Brain microvascular endothelial cell (primary cell): ENCODE measurements around the gene PGM2.
A peak's percentile ranks its signal among the peaks of the same experiment; 100 is the strongest.

Source experiments
- DNase-seq: peaks from one replicate; pipeline ENCODE4 v3.0.0-alpha.2; 2020
- H3K27ac ChIP-seq: fragments of 250-450 bp; sonication (Bioruptor Pico); 2 replicates; pipeline ENCODE4 v1.5.1; 2020; ENCODE audit warnings: mild to moderate bottlenecking, moderate library complexity
- H3K27me3 ChIP-seq: fragments of 250-450 bp; sonication (Bioruptor Pico); replicated peaks from 2 replicates; pipeline ENCODE4 v1.5.1; 2020; ENCODE audit warnings: mild to moderate bottlenecking
- H3K36me3 ChIP-seq: fragments of 250-450 bp; sonication (Bioruptor Pico); replicated peaks from 2 replicates; pipeline ENCODE4 v1.5.1; 2020; ENCODE audit warnings: mild to moderate bottlenecking
- H3K4me3 ChIP-seq: 2 replicates; pipeline ENCODE4 v1.5.1; 2011; ENCODE audit warnings: low read depth, mild to moderate bottlenecking, control low read depth, low read length, moderate library complexity
- in situ Hi-C: cut with HindIII; loops from 2 replicates; pipeline ENCODE4 v1.10.0; 2017; ENCODE audit warnings: low sequenced_read_pairs, low pct_ligation_motif_present
- TF ChIP-seq, protein P1 (sequence below): IDR thresholded peaks from 2 replicates; pipeline ENCODE4 v1.5.1; 2011; ENCODE audit warnings: low read depth, mild to moderate bottlenecking, moderate library complexity, low read length, control low read depth, inconsistent platforms; ENCODE audit errors: missing control alignments

Gene PGM2

DNA sequence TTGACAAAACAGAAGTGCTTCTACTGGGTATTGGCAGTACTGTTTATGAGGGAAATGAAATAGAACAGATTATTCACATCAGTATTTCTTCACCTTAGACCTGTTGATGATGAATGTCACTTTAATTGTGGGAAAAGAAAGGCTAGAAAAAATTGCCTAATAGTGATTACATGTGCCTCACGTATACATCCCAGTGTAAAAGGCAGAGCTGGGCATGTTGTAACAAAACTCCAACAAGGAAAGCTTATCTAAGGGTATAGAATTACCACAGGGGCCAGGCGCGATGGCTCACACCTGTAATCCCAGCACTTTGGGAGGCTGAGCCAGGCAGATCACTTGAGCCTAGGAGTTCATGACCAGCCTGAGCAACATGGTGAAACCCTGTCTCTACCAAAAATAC is 4.2 kb downstream of the PGM2 start:
- DNase-seq, result no peak
- Histone ChIP-seq H3K36me3 (peaks cover 42% of the 10 kb centered on the region), H3K27ac (no peak overlapping the region), H3K4me3 (no peak overlapping the region), H3K27me3 (no peaks in the 10 kb centered on the region)
- in situ Hi-C loops, result no loop called here
- TF ChIP-seq, protein P1, sequence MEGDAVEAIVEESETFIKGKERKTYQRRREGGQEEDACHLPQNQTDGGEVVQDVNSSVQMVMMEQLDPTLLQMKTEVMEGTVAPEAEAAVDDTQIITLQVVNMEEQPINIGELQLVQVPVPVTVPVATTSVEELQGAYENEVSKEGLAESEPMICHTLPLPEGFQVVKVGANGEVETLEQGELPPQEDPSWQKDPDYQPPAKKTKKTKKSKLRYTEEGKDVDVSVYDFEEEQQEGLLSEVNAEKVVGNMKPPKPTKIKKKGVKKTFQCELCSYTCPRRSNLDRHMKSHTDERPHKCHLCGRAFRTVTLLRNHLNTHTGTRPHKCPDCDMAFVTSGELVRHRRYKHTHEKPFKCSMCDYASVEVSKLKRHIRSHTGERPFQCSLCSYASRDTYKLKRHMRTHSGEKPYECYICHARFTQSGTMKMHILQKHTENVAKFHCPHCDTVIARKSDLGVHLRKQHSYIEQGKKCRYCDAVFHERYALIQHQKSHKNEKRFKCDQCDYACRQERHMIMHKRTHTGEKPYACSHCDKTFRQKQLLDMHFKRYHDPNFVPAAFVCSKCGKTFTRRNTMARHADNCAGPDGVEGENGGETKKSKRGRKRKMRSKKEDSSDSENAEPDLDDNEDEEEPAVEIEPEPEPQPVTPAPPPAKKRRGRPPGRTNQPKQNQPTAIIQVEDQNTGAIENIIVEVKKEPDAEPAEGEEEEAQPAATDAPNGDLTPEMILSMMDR, result no peak

DNA sequence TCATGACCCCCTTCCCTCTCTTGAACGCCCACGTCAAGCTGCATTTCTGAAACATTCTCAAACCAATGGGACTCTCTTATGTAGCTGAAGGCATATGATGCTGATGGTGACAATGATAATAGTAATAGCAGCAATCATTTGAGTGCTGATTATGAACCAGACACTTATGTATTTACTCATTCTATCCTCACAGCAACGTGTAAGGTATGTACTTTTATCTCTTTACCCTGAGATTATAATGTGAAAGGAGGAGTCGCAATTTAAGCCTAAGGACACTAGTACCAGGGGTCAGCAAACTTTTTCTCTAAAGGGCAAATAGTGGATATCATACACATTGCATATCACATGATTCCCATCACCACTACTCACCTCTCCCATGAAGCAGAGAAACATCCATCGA is 8.5 kb downstream of the PGM2 start:
- Histone ChIP-seq H3K27ac (no peak overlapping the region), H3K27me3 (no peaks in the 10 kb centered on the region), H3K4me3 (no peak overlapping the region), H3K36me3 (peaks cover 65% of the 10 kb centered on the region)
- TF ChIP-seq, protein P1, result no peak
- no peak for DNase-seq
- in situ Hi-C loops, result no loop called here

DNA sequence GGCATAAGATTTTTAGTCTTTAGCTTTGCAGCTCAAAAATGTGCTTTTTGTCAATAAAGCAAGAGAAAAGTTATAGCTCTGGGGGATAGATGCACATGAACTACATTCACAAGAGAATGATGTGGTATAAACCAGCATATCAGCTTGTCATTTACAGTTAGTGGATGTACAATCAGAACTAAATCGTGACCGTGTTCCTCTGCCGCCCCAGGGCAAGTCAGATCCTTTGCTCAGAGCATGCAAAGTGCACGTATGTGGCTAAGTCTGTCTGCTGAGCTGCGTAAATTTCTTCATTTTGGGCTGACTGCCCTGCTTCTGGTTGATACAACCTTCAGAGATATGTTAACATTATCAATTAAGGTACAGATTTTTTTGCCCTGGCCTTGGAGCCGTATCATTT is 9.3 kb downstream of the PGM2 start:
- TF ChIP-seq, protein P1, result no peak
- Histone ChIP-seq H3K27ac (no peak overlapping the region), H3K36me3 (peaks cover 64% of the 10 kb centered on the region), H3K27me3 (no peaks in the 10 kb centered on the region), H3K4me3 (no peak overlapping the region)
- in situ Hi-C loops, result no loop called here
- no peak for DNase-seq

DNA sequence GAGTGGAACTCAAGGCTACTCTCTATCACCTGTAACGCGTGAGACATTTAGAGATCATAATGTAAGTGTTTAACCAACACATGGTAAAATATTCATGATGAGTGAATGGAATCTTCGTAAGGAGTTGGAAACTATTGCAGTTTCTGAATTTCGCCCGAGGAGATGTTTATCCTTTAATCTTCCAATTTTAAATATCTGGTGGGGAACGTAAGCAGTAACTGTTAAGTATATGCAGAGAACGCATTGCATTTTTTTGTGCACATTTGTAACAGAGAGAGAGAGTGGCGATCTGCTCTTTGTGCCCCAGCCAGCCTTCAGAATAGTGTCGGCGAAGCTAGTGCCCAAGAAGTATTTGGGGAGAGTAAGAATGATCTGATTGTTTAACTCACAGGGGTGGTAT is 9.8 kb downstream of the PGM2 start:
- Histone ChIP-seq H3K4me3 (no peak overlapping the region), H3K36me3 (peaks cover 64% of the 10 kb centered on the region), H3K27ac (no peak overlapping the region), H3K27me3 (no peaks in the 10 kb centered on the region)
- TF ChIP-seq, protein P1, result no peak
- DNase-seq, result no peak
- in situ Hi-C loops, result no loop called here

DNA sequence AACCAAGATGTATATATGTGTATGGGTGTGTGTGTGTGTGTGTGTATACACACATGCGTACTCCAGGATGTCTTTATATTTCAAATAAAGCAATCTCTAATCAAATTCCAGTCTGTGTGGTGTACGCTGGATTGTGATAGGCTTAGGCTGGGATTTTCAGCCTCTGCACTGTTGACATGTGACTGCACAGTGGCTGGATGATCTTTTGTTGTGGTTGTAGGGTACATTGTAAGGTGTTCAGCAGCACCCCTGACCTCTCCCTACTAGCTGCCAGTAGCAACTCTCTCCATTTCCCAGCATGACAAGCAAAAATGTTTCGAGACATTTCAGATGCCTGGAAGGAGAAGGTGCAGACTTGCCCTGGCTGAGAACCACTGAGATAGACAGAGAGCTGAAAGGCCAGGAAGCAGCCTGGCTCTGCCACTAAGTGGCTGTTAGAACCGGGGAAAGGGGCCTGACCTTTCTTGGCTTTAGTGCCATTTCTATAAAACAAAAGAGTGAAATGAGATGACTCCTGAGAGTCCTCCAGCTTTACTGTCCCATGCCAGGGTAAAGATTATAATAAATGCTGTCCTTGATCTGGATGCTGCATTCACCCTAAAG is 10.5 kb downstream of the PGM2 start:
- Histone ChIP-seq H3K27me3 (no peaks in the 10 kb centered on the region), H3K27ac (peak overlapping the region; percentile 51), H3K4me3 (no peak overlapping the region), H3K36me3 (peaks cover 65% of the 10 kb centered on the region)
- in situ Hi-C loops, result no loop called here
- TF ChIP-seq, protein P1, result no peak
- no peak for DNase-seq

DNA sequence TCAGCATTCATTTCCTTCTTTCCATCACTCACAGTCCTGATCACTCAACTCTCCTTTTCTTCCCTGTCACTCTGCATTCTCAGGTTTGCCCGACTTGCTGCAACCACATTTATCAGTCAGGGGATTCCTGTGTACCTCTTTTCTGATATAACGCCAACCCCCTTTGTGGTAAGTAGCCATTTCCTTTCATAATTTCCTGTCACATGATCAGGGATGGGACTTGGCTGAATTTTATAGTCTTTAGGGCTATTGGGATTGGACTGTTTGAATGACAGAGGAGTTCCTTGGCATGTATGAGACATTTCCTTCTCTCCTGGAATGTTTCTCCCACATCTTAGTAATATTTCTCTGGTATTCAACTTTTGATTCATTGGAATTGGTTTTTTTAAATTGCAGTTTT is 11.0 kb downstream of the PGM2 start:
- Histone ChIP-seq H3K27ac (peak overlapping the region; percentile 51), H3K36me3 (peaks cover 60% of the 10 kb centered on the region), H3K27me3 (no peaks in the 10 kb centered on the region), H3K4me3 (no peak overlapping the region)
- peak; percentile 68 for DNase-seq
- TF ChIP-seq, protein P1, result no peak
- in situ Hi-C loops, result no loop called here
